GM04504 (cell line): Measurements from ENCODE around the gene RCBTB2.
"Not testable (repeated sequence)": the region's sequence is repeated elsewhere in the genome, so short reads cannot be mapped to it uniquely, and the experiment has no call there.

Experiments
- DNase-seq: peaks from one replicate; pipeline ENCODE4 v3.0.0-alpha.2; 2012; ENCODE audit warnings: low read depth

The RCBTB2 gene

GRCh38 chr13:48532506-48533499 lies at the start of gene RCBTB2:
RCBTB2 (minus strand) TSS chr13:48533080; CDS start chr13:48521939, 11,141 bp downstream.
- DNase-seq, result peak; percentile 95

- DNase-seq, result no peak
These were observed 49.2 kb upstream of the RCBTB2 start for GRCh38 chr13:48582084-48582483.

GRCh38 chr13:48580896-48581295 lies 48.0 kb upstream of the RCBTB2 start:
- DNase-seq, result no peak

- DNase-seq, result peak; percentile 34
These were observed 47.4 kb upstream of the RCBTB2 start for GRCh38 chr13:48580185-48580803.

- DNase-seq, result not testable (repeated sequence)
These were observed 47.0 kb upstream of the RCBTB2 start for GRCh38 chr13:48579919-48580180.

- DNase-seq, result no peak
These were observed 46.5 kb upstream of the RCBTB2 start for GRCh38 chr13:48579165-48579918.

GRCh38 chr13:48578516-48579164 lies 45.8 kb upstream of the RCBTB2 start:
- no peak for DNase-seq

GRCh38 chr13:48576448-48577010 lies 43.6 kb upstream of the RCBTB2 start:
- DNase-seq, result no peak

- DNase-seq, result no peak
These were observed 42.2 kb upstream of the RCBTB2 start for GRCh38 chr13:48575031-48575430.

GRCh38 chr13:48574041-48574796 lies 41.3 kb upstream of the RCBTB2 start:
- no peak for DNase-seq

GRCh38 chr13:48573213-48574007 lies 40.5 kb upstream of the RCBTB2 start:
- DNase-seq, result no peak

- peak; percentile 39 for DNase-seq
These were observed 38.4 kb upstream of the RCBTB2 start for GRCh38 chr13:48571126-48571913.

- DNase-seq, result no peak
These were observed 37.4 kb upstream of the RCBTB2 start for GRCh38 chr13:48570216-48570828.

GRCh38 chr13:48569104-48569666 lies 36.3 kb upstream of the RCBTB2 start:
- no peak for DNase-seq

GRCh38 chr13:48568370-48569103 lies 35.7 kb upstream of the RCBTB2 start:
- DNase-seq, result no peak

- no peak for DNase-seq
These were observed 34.9 kb upstream of the RCBTB2 start for GRCh38 chr13:48567515-48568369.

- no peak for DNase-seq
These were observed 31.2 kb upstream of the RCBTB2 start for GRCh38 chr13:48564056-48564455.
